NK-92 (cell line): ENCODE measurements around the gene RAMACL.

Source experiments
- DNase-seq: peaks from one replicate; lab custom pipeline; 2025; ENCODE audit not compliant: unreplicated experiment; lab: John Stamatoyannopoulos, UW

Gene RAMACL

DNA sequence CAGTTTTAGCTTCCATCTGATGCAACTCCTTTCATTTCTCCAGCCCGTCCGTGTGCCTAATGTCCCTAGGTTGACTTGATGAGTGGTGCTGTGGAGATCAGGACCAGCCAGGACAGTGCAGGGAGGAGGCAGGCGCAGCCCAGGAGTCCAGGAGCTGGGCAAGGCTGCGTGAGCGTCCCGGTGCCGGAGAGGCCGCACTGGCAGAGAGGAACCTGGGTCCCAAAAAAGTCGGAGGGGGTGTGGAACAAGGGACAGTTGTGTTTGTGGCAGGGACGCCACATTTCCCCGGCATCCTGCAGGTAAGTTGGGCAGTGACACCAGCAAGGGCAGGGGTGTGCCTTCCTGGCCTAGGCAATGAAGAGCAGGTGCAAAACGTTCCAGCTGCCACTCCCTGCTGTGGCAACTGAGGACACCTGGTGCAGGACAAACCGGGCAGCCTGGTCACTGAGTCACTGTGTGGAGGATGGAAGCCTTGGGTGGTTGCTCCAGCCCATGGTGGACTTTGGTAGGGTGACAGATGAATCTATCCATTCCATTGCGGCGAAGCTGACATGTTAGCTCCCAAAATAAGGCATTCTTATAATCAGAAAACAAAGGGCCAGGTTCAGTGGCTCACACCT lies 53.2 kb downstream of the RAMACL start:
- no peak for DNase-seq
